Measurements from ENCODE around the gene HOOK1. TPM values are rescaled to one million over a fixed set of nuclear protein-coding genes. Genes with fewer than 3 reads are reported as not detected.

HOOK1 gene
- total RNA-seq, 2 experiments from 2014 or later = not detected

GRCh38 chr1:59857679-59858354, 43.1 kb downstream of the HOOK1 start:
- H3K9me2 ChIP-seq (ENCODE audit: insufficient read depth, low read length) = no peaks in the 10 kb centered on the region
- no peak overlapping the region for H3K4me2 ChIP-seq (ENCODE audit: low read length)
- no peak overlapping the region for H3K27ac ChIP-seq (ENCODE audit: low read depth, low read length, poor library complexity, severe bottlenecking)
- no peak for DNase-seq (ENCODE audit: low spot score)
- H2AFZ ChIP-seq (ENCODE audit: low read length) = no peak overlapping the region
- ChIA-PET POLR2A (interaction anchor here (1.1 kb wide), 1 partner anchor 10 kb away, joined by 3 read pairs; no protein-coding TSS in a partner anchor), CTCF (ENCODE audit: unreplicated experiment) (no interaction called here)
- H4K20me1 ChIP-seq (ENCODE audit: insufficient read depth, low read length) = no peaks in the 10 kb centered on the region
- no peaks in the 10 kb centered on the region for H3K36me3 ChIP-seq (ENCODE audit: insufficient read depth, low read length)
- no peak for TF ChIP-seq EZH2phosphoT487 (IDR thresholded peaks at IDR 0.05; ENCODE audit: borderline replicate concordance, low read depth, low read length)
- no peak for TF ChIP-seq CTCF (conservative IDR thresholded peaks at IDR 0.05; ENCODE audit: low read length)
- intact Hi-C loops (cut with micrococcal nuclease; ENCODE audit: unreplicated experiment) = no loop called here
- H3K4me1 ChIP-seq (ENCODE audit: insufficient read depth, low read length, poor library complexity, severe bottlenecking) = no peaks in the 10 kb centered on the region
- H3K4me3 ChIP-seq (ENCODE audit: low read depth, low read length, poor library complexity, severe bottlenecking) = no peak overlapping the region
- no peaks in the 10 kb centered on the region for H3K9me3 ChIP-seq (ENCODE audit: low read length)
- no peaks in the 10 kb centered on the region for H3K79me2 ChIP-seq (ENCODE audit: insufficient read depth, low read depth, low read length)
- no TSS peak for BruUV-seq (replicated peaks)

DNA sequence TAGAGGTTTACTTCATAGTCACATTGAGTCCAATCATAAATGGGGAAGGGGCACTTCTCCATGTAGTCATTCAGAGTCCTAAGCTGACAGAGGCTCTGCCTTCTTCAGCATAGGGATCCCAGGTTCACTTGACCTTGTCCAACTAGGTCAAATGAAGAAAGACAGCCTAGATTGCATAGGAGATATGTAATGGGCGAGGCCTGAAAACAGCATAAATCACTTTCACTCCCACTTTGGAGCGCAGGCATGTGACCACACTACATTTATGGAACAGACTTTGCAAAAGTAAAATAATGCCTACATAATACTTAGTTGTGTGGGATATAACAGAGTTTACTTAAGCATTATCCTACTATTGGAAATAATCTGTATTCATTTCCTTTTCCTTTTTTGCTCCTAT, 51.7 kb downstream of the HOOK1 start:
- TF ChIP-seq EZH2phosphoT487 (IDR thresholded peaks at IDR 0.05; ENCODE audit: borderline replicate concordance, low read depth, low read length) = no peak
- no peak for TF ChIP-seq CTCF (conservative IDR thresholded peaks at IDR 0.05; ENCODE audit: low read length)
- Histone ChIP-seq H3K4me3 (ENCODE audit: low read depth, low read length, poor library complexity, severe bottlenecking) (no peak overlapping the region), H3K36me3 (ENCODE audit: insufficient read depth, low read length) (no peaks in the 10 kb centered on the region), H3K9me3 (ENCODE audit: low read length) (no peaks in the 10 kb centered on the region), H3K4me1 (ENCODE audit: insufficient read depth, low read length, poor library complexity, severe bottlenecking) (no peaks in the 10 kb centered on the region), H3K4me2 (ENCODE audit: low read length) (no peak overlapping the region), H2AFZ (ENCODE audit: low read length) (no peak overlapping the region), H4K20me1 (ENCODE audit: insufficient read depth, low read length) (no peaks in the 10 kb centered on the region), H3K79me2 (ENCODE audit: insufficient read depth, low read depth, low read length) (no peaks in the 10 kb centered on the region), H3K27ac (ENCODE audit: low read depth, low read length, poor library complexity, severe bottlenecking) (no peak overlapping the region), H3K9me2 (ENCODE audit: insufficient read depth, low read length) (no peaks in the 10 kb centered on the region)
- no peak for DNase-seq (ENCODE audit: low spot score)
- CTCF ChIA-PET (ENCODE audit: unreplicated experiment) = no interaction called here
- intact Hi-C loops (cut with micrococcal nuclease; ENCODE audit: unreplicated experiment) = no loop called here
- BruUV-seq (replicated peaks) = no TSS peak
- POLR2A ChIA-PET = no interaction called here

GRCh38 chr1:59871746-59872145, 57.0 kb downstream of the HOOK1 start:
- no peak overlapping the region for H3K27ac ChIP-seq (ENCODE audit: low read depth, low read length, poor library complexity, severe bottlenecking)
- H3K9me2 ChIP-seq (ENCODE audit: insufficient read depth, low read length) = no peaks in the 10 kb centered on the region
- ChIA-PET POLR2A (no interaction called here), CTCF (ENCODE audit: unreplicated experiment) (no interaction called here)
- no TSS peak for BruUV-seq (replicated peaks)
- intact Hi-C loops (cut with micrococcal nuclease; ENCODE audit: unreplicated experiment) = no loop called here
- H3K79me2 ChIP-seq (ENCODE audit: insufficient read depth, low read depth, low read length) = no peaks in the 10 kb centered on the region
- DNase-seq (ENCODE audit: low spot score) = no peak
- H3K9me3 ChIP-seq (ENCODE audit: low read length) = no peaks in the 10 kb centered on the region
- no peak overlapping the region for H2AFZ ChIP-seq (ENCODE audit: low read length)
- no peaks in the 10 kb centered on the region for H3K36me3 ChIP-seq (ENCODE audit: insufficient read depth, low read length)
- H3K4me3 ChIP-seq (ENCODE audit: low read depth, low read length, poor library complexity, severe bottlenecking) = no peak overlapping the region
- no peak overlapping the region for H3K4me2 ChIP-seq (ENCODE audit: low read length)
- no peak for TF ChIP-seq CTCF (conservative IDR thresholded peaks at IDR 0.05; ENCODE audit: low read length)
- no peak for TF ChIP-seq EZH2phosphoT487 (IDR thresholded peaks at IDR 0.05; ENCODE audit: borderline replicate concordance, low read depth, low read length)
- no peaks in the 10 kb centered on the region for H3K4me1 ChIP-seq (ENCODE audit: insufficient read depth, low read length, poor library complexity, severe bottlenecking)
- H4K20me1 ChIP-seq (ENCODE audit: insufficient read depth, low read length) = no peaks in the 10 kb centered on the region

All from OCI-LY7 (cell line).